ACC112 (cell line): ENCODE data around the gene NUDT15.
"Not testable (repeated sequence)": the region's sequence is repeated elsewhere in the genome, so short reads cannot be mapped to it uniquely, and the experiment has no call there.

ENCODE experiments used
- H2AFZ ChIP-seq: fragments of 200-600 bp; sonication (generic); one replicate; pipeline ENCODE4 v1.6.0; 2017; ENCODE audit warnings: antibody characterized with exemption, low read length; ENCODE audit not compliant: unreplicated experiment
- H3K27ac ChIP-seq: fragments of 200-600 bp; sonication (generic); 2 replicates; pipeline ENCODE4 v1.5.1; 2014; ENCODE audit warnings: low read depth, mild to moderate bottlenecking, antibody characterized with exemption, low read length, moderate library complexity
- H3K27me3 ChIP-seq: fragments of 200-600 bp; sonication (generic); 2 replicates; pipeline ENCODE4 v1.6.1; 2014; ENCODE audit warnings: mild to moderate bottlenecking, antibody characterized with exemption, low read length, moderate library complexity, mixed read lengths; ENCODE audit not compliant: insufficient read depth
- H3K36me3 ChIP-seq: fragments of 200-600 bp; sonication (generic); 2 replicates; pipeline ENCODE4 v1.6.1; 2016; ENCODE audit warnings: mild to moderate bottlenecking, antibody characterized with exemption, low read length, moderate library complexity, mixed read lengths; ENCODE audit not compliant: insufficient read depth
- H3K4me1 ChIP-seq: fragments of 200-600 bp; sonication (generic); one replicate; pipeline ENCODE4 v1.6.1; 2016; ENCODE audit warnings: low read length, mixed read lengths; ENCODE audit not compliant: insufficient read depth, unreplicated experiment, control insufficient read depth
- H3K4me3 ChIP-seq: fragments of 200-600 bp; sonication (generic); 2 replicates; pipeline ENCODE4 v1.5.1; 2014; ENCODE audit warnings: mild to moderate bottlenecking, low read depth, low read length
- H3K79me2 ChIP-seq: fragments of 200-600 bp; sonication (generic); one replicate; pipeline ENCODE4 v1.6.0; 2016; ENCODE audit warnings: low read length; ENCODE audit not compliant: control insufficient read depth, unreplicated experiment, insufficient read depth

The NUDT15 gene

GRCh38 chr13:48040896-48041295 lies 3.4 kb downstream of the NUDT15 start:
- no peaks in the 10 kb centered on the region for H3K27me3 ChIP-seq
- peaks cover 9% of the 10 kb centered on the region; the same call in 1 of the 2 replicates for H3K36me3 ChIP-seq
- peaks cover 18% of the 10 kb centered on the region for H3K79me2 ChIP-seq
- H3K4me1 ChIP-seq, result peaks cover 29% of the 10 kb centered on the region
- H2AFZ ChIP-seq, result no peak overlapping the region
- H3K27ac ChIP-seq, result peak overlapping the region; percentile 32; the same call in 1 of the 2 replicates
- H3K4me3 ChIP-seq, result no peak overlapping the region

DNA sequence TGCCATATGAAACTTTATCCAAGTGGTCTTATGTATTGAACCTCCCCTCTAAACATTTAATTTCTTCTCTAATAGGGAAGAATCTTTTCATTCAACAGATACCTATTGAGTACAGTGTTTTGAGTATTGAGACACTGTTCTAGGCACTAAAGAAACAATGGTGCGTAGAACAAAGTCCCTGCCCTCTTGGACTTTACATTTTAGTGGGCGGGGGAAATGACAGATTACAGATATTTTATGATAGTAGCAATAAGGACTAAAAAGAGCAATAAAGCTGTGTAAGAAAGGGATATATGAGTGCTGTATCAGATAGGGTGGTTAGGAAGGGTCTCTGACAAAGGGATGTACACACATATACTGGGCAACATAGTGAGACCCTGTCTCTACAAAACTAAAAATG lies 5.4 kb downstream of the NUDT15 start:
- no peak overlapping the region for H3K4me3 ChIP-seq
- H3K79me2 ChIP-seq, result peaks cover 15% of the 10 kb centered on the region
- peak overlapping the region; percentile 42; the same call in 1 of the 2 replicates for H3K27ac ChIP-seq
- no peaks in the 10 kb centered on the region for H3K27me3 ChIP-seq
- H3K36me3 ChIP-seq, result peaks cover 9% of the 10 kb centered on the region; the same call in 1 of the 2 replicates
- H3K4me1 ChIP-seq, result peaks cover 21% of the 10 kb centered on the region
- no peak overlapping the region for H2AFZ ChIP-seq

DNA sequence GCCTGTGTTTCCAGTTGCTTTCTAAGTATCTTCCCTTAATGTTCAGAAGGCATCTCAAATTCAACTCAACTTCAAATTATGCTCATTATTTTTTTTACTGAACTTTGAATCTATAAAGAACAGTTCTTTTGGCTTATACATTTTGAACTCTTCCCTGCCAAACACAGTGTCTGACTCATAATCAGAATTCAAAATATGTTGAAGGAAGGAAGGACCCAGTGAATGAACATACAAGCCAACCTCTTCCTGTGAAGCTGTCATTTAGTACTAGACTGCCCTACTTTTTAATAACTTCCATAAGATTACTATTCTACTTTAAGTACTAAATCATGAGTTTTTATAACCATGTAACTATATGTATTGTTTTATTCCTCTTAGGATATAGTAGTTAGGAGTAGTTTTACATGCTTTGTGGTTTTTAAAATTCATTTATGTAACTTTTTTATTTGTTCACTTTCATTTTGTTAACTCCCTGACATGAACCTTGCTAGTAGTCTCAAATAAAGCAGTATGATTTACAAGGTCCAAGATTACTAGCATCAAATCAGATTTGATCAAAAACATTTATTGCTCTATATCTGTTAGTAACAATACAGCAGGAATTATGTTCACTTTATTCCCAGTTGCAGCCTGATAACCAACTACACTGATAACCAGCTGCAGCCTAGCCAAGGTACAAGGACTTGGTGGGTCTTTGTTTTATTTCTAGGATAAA lies 6.4 kb downstream of the NUDT15 start:
- Histone ChIP-seq H3K4me1 (peaks cover 13% of the 10 kb centered on the region), H3K36me3 (peaks cover 9% of the 10 kb centered on the region; the same call in 1 of the 2 replicates)

DNA sequence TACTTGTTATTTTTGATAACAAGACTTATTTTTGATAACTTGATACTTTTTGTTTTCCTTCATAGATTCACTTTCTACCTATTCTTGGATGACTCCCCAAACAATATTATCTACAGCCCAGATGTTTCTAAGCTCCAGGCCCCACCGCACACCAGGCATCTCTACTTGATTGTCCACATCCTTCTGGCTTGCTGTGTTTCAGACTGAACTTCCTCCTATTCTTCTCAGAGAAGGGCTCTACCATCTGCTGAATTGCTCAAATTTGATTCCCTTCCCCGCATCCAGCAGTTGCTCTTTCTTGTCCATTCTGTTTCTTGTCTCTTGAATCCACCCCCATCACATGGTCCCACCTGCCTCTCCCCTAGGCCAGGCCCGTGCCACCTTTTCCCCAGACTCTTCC lies 13.0 kb downstream of the NUDT15 start:
- Histone ChIP-seq H3K4me3 (no peak overlapping the region), H2AFZ (no peak overlapping the region), H3K79me2 (no peaks in the 10 kb centered on the region), H3K36me3 (peaks cover 5% of the 10 kb centered on the region; the same call in 1 of the 2 replicates), H3K27me3 (no peaks in the 10 kb centered on the region), H3K4me1 (no peaks in the 10 kb centered on the region), H3K27ac (no peak overlapping the region)

More for the DNA sequence above, 6.4 kb downstream of the NUDT15 start:
- Histone ChIP-seq H3K27me3 (no peaks in the 10 kb centered on the region), H2AFZ (no peak overlapping the region), H3K27ac (peak overlapping the region; percentile 42), H3K79me2 (peaks cover 5% of the 10 kb centered on the region), H3K4me3 (peak overlapping the region; percentile 34; the same call in 1 of the 2 replicates)

DNA sequence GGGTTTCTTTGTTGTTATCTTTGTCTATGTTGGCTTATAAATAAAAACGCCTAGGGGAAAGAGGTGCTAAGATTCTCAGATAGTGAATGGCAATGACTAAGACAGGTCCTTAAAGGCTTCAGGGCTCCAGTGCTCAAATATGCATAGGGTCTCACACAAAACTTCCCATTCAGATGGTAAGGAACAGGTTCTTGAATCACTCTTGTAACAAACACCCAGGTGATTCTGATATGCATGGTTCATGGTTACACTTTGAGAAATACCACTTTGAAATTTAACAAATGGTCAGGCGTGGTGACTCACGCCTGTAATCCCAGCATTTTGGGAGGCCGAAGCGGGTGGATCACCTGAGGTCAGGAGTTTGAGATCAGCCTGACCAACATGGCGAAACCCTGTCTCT lies 17.1 kb downstream of the NUDT15 start:
- H3K4me1 ChIP-seq, result no peaks in the 10 kb centered on the region
- peaks cover 5% of the 10 kb centered on the region; the same call in 1 of the 2 replicates for H3K36me3 ChIP-seq
- no peaks in the 10 kb centered on the region for H3K79me2 ChIP-seq
- H2AFZ ChIP-seq, result no peak overlapping the region
- no peaks in the 10 kb centered on the region for H3K27me3 ChIP-seq
- no peak overlapping the region for H3K27ac ChIP-seq
- H3K4me3 ChIP-seq, result no peak overlapping the region

- H3K36me3 ChIP-seq, result peaks cover 5% of the 10 kb centered on the region; the same call in 1 of the 2 replicates
- H3K4me3 ChIP-seq, result no peak overlapping the region
- H3K79me2 ChIP-seq, result no peaks in the 10 kb centered on the region
- H3K27ac ChIP-seq, result no peak overlapping the region
- H3K4me1 ChIP-seq, result no peaks in the 10 kb centered on the region
- H3K27me3 ChIP-seq, result no peaks in the 10 kb centered on the region
- H2AFZ ChIP-seq, result no peak overlapping the region
Measured at GRCh38 chr13:48055712-48056111, 18.2 kb downstream of the NUDT15 start.

DNA sequence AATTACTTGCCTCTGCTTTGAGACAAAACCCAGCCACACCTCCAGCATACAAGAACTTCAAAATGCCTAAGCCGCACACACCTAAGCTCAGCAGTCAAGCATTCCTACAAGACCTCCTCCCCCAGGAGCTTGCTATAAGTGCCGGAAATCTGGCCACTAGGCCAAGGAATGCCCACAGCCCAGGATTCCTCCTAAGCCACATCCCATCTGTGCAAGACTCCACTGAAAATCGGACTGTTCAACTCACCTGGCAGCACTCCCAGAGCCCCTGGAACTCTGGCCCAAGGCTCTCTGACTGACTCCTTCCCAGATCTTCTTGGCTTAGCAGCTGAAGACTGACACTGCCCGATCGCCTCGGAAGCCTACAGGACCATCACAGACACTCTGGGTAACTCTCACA lies 21.0 kb downstream of the NUDT15 start:
- not testable (repeated sequence) for H3K27me3 ChIP-seq, H3K4me1 ChIP-seq, H3K79me2 ChIP-seq, H3K27ac ChIP-seq, H3K36me3 ChIP-seq, H2AFZ ChIP-seq, H3K4me3 ChIP-seq

- not testable (repeated sequence) for H3K4me3 ChIP-seq, H3K27ac ChIP-seq, H3K4me1 ChIP-seq, H2AFZ ChIP-seq, H3K27me3 ChIP-seq, H3K79me2 ChIP-seq, H3K36me3 ChIP-seq
Measured at GRCh38 chr13:48059951-48060350, 22.4 kb downstream of the NUDT15 start.

DNA sequence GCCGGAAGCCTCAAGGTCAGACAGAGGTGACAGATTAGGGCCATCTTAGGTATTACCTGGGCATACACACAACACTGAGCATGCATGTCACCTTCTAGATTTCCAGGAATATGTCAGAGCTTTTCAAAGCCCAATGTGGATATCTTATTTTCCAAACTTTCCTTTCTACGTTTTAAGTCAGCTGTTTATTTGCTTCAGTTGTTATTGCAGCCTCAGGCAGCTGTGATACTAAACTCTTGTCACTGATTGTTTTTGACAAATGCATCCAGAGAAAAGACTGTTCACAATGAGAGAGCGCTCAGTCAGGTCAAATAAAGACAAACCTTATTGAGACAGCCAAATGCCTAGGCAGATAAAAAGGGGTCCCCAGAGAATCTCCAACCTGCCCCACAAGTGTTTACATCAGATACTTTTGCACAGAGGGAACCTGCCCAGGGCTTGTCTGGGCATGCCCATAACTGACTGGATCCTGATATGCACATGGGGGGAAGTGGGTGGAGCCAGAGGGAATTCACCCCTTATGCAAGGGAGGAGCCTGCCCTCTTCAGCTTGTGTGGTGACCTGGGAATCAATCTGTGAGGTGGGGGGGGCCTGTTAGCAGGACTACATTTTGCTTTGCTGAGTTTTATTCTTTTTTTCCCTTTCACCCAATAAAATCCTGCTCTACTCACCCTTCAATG lies 28.9 kb downstream of the NUDT15 start:
- H3K27ac ChIP-seq, result no peak overlapping the region
- H3K4me3 ChIP-seq, result no peak overlapping the region
- no peak overlapping the region for H2AFZ ChIP-seq
- no peaks in the 10 kb centered on the region for H3K4me1 ChIP-seq
- H3K27me3 ChIP-seq, result no peaks in the 10 kb centered on the region
- H3K79me2 ChIP-seq, result no peaks in the 10 kb centered on the region
- peaks cover 53% of the 10 kb centered on the region for H3K36me3 ChIP-seq

- Histone ChIP-seq H2AFZ (no peak overlapping the region), H3K36me3 (peaks cover 69% of the 10 kb centered on the region), H3K27me3 (no peaks in the 10 kb centered on the region), H3K4me3 (no peak overlapping the region), H3K79me2 (no peaks in the 10 kb centered on the region), H3K27ac (no peak overlapping the region), H3K4me1 (no peaks in the 10 kb centered on the region)
Measured at GRCh38 chr13:48068036-48068435, 30.5 kb downstream of the NUDT15 start.

DNA sequence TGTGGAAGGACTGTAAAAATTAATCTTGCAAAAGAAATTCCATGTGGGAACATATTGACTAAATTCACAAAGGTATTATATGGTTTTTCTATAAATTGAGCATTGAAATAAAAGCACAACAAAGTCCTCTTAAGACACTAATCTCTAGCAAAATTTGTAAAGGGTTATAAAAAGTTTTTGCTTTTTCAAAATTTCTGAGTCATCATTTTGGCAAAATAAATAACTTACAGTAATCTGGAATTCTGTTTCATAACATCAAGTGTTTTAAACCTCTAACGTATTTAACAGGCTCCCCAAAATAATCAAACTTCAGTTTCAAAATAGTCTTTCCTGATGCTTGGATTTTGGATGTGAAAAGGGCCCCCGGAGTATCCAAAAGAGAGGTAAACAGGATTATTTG lies 31.4 kb downstream of the NUDT15 start:
- Histone ChIP-seq H3K27ac (no peak overlapping the region), H3K36me3 (peaks cover 78% of the 10 kb centered on the region), H2AFZ (no peak overlapping the region), H3K79me2 (no peaks in the 10 kb centered on the region), H3K4me3 (no peak overlapping the region), H3K27me3 (no peaks in the 10 kb centered on the region), H3K4me1 (no peaks in the 10 kb centered on the region)
